ENCODE results near the gene MCF2L2. TPM values are rescaled to one million over a fixed set of nuclear protein-coding genes. Genes with fewer than 3 reads are reported as not detected.

The MCF2L2 gene
- total RNA-seq, 4 donors from 2014 or later = 0.13 to 0.49 (median 0.22) TPM; not detected in 1

DNA sequence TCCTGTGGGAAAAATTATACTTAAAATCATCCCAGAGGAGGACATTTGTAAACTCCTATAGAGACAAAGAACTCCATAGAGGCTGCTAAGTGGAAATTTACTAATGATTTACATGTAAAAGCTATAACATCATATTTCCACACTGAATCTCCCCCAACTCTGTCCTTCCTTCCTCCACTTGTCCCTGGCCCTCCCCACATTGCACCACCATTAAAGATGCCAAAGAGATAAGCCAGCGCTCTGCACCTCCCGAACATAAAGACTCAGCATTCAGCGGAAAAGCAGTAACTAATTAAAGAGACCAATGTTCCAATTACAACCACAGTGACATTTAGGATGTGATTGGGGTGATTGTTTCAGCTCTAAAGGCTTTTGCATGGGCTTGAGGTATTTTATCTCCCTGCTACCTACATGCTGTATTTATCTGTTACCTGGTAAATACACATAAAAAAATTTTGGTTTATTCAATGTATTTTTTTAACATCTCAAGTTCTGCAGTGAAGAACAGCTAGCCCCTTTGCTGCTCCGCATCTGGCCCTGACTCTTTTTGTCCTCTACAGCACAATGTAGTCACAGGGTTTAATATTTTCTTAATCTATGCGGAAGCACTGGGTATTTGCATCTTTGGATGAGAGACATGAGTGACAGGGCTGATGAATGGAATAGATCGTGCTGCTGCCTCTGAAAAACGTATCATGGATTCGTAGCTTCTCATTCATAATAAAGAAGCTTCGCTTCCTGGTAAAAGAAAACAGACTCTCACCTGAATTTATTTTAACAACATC lies 210.7 kb downstream of the MCF2L2 start:
- whole genome bisulfite sequencing, 2 donors = 83 to 84% methylated on average over 9 of the region's 9 CpGs
- Histone ChIP-seq H3K9me3 (no peaks in the 10 kb centered on the region), H3K36me3 (no peaks in the 10 kb centered on the region), H3K4me3 (replicated peaks in 1 of 3) (no peak overlapping the region), H3K4me1 (no peaks in the 10 kb centered on the region), H3K27ac (no peak overlapping the region), H3K27me3 (no peaks in the 10 kb centered on the region)
- TF ChIP-seq POLR2A (IDR thresholded peaks at IDR 0.05) = no peak
- TF ChIP-seq, protein P1, sequence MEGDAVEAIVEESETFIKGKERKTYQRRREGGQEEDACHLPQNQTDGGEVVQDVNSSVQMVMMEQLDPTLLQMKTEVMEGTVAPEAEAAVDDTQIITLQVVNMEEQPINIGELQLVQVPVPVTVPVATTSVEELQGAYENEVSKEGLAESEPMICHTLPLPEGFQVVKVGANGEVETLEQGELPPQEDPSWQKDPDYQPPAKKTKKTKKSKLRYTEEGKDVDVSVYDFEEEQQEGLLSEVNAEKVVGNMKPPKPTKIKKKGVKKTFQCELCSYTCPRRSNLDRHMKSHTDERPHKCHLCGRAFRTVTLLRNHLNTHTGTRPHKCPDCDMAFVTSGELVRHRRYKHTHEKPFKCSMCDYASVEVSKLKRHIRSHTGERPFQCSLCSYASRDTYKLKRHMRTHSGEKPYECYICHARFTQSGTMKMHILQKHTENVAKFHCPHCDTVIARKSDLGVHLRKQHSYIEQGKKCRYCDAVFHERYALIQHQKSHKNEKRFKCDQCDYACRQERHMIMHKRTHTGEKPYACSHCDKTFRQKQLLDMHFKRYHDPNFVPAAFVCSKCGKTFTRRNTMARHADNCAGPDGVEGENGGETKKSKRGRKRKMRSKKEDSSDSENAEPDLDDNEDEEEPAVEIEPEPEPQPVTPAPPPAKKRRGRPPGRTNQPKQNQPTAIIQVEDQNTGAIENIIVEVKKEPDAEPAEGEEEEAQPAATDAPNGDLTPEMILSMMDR (IDR thresholded peaks at IDR 0.05) = no peak
- intact Hi-C loops (cut with DNase I) = no loop called here
- no peak for DNase-seq

DNA sequence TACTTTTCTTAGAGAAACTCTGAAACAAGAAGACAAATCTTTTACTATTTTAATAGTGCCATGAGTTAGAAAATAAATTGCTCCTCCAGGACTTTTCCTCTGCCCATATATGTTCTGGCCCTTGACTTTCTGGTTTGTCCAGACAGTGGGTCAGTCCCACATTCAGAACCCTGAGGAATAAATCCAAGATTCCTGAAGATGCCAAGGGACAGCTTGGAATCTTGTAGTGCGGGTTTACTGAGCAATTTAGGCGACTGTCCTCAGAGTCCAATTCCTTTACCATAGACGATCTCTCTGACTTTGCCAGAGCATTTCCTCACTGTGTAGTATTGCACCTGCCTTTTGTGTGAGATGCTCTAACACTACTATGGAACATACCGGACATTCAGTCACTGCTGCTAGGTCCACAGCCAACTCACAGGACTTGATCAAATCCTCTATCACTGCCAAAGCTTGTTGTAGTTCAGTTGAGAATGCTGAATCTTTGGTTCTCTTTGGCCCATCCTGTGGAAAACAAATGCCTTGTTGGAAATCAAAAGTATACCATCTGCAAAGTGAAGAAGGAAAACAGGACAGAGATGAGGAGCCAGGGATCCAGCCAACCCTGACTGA lies 212.7 kb downstream of the MCF2L2 start:
- H3K36me3 ChIP-seq = no peaks in the 10 kb centered on the region
- WGBS, 2 donors = 72 to 80% methylated on average over 4 of the region's 4 CpGs
- TF ChIP-seq, protein P1 (IDR thresholded peaks at IDR 0.05) = no peak

DNA sequence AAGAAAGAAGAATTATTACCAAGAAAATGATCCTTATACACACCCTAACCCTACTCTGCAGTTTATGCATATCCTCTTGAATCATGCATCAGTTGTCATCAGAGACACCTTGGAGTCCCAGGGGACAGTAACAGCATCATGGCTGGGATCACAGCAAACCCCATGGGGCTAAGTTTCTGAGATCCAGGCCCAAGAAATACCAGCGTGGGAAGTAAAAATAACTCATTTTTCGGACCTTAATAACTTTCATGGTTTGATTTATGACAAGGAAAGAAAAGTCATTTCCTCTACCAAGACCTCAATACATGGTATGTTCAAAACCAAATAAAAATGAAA lies 214.2 kb downstream of the MCF2L2 start:
- intact Hi-C loops (cut with DNase I) = no loop called here
- 56 to 71% methylated on average over 2 of the region's 2 CpGs for WGBS, 2 donors
- no peak overlapping the region for H3K4me3 ChIP-seq (replicated peaks in 1 of 3)
- H3K4me1 ChIP-seq = no peaks in the 10 kb centered on the region
- no peaks in the 10 kb centered on the region for H3K36me3 ChIP-seq
- no peaks in the 10 kb centered on the region for H3K9me3 ChIP-seq
- H3K27me3 ChIP-seq = no peaks in the 10 kb centered on the region
- peak overlapping the region in 1 of 3 donors; percentile 15 for H3K27ac ChIP-seq
- DNase-seq = no peak
- no peak for TF ChIP-seq POLR2A (IDR thresholded peaks at IDR 0.05)
- TF ChIP-seq, protein P1 (IDR thresholded peaks at IDR 0.05) = no peak

More for the DNA sequence above, 212.7 kb downstream of the MCF2L2 start:
- no peak for DNase-seq
- intact Hi-C loops (cut with DNase I) = no loop called here
- H3K4me3 ChIP-seq (replicated peaks in 1 of 3) = no peak overlapping the region
- H3K4me1 ChIP-seq = no peaks in the 10 kb centered on the region
- no peaks in the 10 kb centered on the region for H3K27me3 ChIP-seq
- no peak overlapping the region for H3K27ac ChIP-seq
- no peaks in the 10 kb centered on the region for H3K9me3 ChIP-seq

DNA sequence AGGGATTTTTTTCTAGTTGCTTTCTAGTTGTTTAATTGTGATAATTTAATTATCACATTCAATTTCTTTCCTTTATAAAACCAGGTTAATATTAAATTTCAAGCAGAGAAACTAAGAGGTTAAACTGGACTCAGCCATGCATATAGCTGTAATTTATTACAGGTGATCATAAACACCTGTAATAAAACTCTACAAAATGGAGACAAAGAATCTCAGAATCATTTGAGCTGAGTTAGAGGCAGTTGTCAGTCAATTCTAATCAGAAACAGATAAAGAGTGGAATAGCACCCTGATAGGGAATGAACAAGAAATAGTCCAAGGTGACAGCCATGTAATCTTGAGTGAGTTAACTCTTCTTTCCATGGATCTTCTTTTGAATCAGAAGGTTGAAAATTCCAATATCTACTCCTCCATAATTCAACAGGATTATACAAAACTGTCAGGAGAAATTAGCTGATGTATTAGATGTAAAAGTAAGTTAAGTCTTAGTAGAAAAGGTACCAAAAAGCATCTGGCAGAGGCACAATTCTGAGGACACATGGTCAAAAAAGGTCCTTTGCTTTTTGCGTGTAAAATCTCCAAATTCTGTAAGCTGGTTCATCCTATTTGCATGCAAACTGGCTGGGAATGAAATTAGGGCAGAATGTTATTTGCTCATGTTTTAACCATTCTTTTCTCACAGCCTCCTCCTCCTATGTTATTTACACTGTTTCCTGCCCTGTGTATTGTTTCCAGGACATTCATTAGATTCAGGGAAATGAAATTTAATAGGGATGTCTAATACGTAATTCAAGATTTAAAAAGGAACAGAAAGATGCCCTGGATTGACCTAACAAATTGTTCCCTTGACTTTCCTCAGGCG lies 214.8 kb downstream of the MCF2L2 start:
- no peak for TF ChIP-seq POLR2A (IDR thresholded peaks at IDR 0.05)
- TF ChIP-seq, protein P1 (IDR thresholded peaks at IDR 0.05) = no peak
- DNase-seq = no peak
- Histone ChIP-seq H3K27me3 (no peaks in the 10 kb centered on the region), H3K4me3 (replicated peaks in 1 of 3) (no peak overlapping the region), H3K4me1 (no peaks in the 10 kb centered on the region), H3K27ac (peak overlapping the region in 1 of 3 donors; percentile 15), H3K9me3 (no peaks in the 10 kb centered on the region), H3K36me3 (no peaks in the 10 kb centered on the region)
- intact Hi-C loops (cut with DNase I) = no loop called here
- 69 to 71% methylated on average over 3 of the region's 3 CpGs for WGBS, 2 donors

Measured in thyroid gland (tissue), 4 donors.